Esophagus mucosa (tissue), 1 donor: ENCODE measurements around the gene LSR. TPM values are rescaled to one million over a fixed set of nuclear protein-coding genes. Genes with fewer than 3 reads are reported as not detected.

ENCODE experiments used
- ATAC-seq: fragments of 200-7000 bp; cut with Tn5 transposase; one replicate; pipeline ENCODE4 v1.9.1; 2020
- total RNA-seq: library from RNA; stranded (reverse); gene quantifications from one replicate; pipeline ENCODE4 v1.2.4, GENCODE V29; 2023
- donor health status: DM: yes; HTN: yes; CAD: no.

Gene LSR, protein sequence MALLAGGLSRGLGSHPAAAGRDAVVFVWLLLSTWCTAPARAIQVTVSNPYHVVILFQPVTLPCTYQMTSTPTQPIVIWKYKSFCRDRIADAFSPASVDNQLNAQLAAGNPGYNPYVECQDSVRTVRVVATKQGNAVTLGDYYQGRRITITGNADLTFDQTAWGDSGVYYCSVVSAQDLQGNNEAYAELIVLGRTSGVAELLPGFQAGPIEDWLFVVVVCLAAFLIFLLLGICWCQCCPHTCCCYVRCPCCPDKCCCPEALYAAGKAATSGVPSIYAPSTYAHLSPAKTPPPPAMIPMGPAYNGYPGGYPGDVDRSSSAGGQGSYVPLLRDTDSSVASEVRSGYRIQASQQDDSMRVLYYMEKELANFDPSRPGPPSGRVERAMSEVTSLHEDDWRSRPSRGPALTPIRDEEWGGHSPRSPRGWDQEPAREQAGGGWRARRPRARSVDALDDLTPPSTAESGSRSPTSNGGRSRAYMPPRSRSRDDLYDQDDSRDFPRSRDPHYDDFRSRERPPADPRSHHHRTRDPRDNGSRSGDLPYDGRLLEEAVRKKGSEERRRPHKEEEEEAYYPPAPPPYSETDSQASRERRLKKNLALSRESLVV
- 66.6 TPM for total RNA-seq

DNA sequence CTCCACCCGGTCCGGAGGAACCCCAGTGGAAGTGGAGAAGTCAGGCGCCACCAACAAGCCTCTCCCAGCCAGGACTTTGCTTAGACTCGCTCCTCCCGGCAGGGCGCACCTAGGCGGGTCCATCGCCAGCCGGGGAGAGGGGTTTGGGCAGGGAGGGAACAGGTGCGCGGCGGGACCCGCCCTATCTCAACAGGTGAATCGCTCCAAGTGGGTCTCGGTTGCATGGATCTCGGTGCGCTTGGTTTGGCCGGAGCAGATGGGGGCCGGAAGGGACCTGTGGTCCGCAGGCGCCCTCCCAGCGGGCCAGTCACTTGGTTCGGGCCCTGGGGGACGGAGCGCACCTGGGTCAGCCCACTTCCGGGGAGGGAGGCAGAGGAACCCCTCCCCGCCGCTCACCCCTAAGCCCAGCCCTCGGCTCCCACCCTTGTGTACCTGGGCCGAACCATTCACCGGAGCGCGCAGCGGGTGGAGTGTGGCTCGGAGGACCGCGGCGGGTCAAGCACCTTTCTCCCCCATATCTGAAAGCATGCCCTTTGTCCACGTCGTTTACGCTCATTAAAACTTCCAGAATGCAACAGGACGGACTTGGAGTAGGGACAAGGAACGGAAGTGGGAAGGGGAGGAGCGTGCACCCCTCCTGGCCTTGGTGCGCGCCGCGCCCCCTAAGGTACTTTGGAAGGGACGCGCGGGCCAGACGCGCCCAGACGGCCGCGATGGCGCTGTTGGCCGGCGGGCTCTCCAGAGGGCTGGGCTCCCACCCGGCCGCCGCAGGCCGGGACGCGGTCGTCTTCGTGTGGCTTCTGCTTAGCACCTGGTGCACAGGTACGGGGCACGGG lies at the start of gene LSR:
Gene LSR (plus strand): TSS at position 693 of the 836 bp plus-strand sequence. CDS start 21 bp downstream, at position 714.
- peak; percentile 96 for ATAC-seq

DNA sequence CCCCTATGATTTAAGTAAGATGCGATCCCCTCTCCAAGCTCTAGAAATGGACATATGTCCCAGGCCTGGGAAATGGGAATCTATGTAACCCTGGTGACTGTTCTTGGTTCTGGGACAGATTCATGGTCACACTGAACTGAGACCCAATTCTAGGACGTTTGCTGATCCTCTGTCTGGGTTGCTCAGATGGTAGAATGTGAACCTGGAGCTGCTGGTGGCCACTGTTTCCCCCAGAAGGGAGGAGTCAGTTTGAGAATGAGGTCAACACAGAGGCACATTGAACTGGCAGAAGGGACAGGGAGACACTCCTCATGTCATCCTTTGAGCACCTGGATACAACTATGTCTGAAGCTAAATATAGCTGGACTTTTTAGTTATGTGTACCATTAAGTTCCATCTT lies 49.3 kb upstream of the LSR start:
- no peak for ATAC-seq

DNA sequence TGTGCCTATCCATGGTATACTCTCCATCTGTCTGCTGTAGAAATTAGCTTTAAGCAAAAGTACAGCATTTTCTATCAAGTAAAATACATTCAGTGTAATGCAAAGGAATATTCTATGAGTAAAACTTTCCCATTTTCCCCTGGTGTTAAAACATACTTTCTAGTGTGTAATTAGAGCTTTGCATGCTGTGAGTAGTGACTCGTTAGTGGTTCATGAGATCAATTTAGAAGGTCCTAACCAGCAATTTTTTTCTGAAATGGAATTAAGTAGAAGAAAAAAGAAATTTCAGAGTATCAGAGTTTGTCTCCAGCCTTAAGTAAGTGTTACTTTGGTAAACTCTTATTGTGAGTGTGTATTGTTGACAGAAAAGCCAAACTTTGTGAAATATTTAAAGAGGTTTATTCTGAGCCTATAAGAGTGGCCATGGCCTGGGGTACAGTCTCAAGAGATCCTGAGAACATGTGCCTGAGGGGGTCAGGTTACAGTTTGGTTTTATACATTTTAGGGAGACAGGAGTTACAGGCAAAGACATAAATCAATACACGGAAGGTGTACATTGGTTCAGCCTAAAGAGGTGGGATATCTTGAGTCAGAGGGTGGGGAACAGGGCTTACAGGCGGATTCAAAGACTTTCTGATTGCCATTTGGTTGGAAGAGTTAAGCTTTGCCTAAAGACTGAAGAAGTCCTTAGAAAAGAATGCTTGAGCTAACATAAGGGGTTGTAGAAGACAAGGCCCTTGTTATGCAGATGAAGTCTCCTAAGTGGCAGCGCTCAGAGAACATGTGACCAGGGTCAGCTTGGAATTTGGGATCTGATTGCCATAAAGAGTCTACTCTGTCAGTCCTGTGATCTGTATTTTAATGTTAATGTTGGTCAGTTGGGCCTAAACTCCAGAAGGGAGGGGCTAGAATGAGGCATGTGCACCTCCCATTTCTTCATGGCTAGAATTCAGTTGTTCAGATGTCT lies 45.8 kb upstream of the LSR start:
- no peak for ATAC-seq

DNA sequence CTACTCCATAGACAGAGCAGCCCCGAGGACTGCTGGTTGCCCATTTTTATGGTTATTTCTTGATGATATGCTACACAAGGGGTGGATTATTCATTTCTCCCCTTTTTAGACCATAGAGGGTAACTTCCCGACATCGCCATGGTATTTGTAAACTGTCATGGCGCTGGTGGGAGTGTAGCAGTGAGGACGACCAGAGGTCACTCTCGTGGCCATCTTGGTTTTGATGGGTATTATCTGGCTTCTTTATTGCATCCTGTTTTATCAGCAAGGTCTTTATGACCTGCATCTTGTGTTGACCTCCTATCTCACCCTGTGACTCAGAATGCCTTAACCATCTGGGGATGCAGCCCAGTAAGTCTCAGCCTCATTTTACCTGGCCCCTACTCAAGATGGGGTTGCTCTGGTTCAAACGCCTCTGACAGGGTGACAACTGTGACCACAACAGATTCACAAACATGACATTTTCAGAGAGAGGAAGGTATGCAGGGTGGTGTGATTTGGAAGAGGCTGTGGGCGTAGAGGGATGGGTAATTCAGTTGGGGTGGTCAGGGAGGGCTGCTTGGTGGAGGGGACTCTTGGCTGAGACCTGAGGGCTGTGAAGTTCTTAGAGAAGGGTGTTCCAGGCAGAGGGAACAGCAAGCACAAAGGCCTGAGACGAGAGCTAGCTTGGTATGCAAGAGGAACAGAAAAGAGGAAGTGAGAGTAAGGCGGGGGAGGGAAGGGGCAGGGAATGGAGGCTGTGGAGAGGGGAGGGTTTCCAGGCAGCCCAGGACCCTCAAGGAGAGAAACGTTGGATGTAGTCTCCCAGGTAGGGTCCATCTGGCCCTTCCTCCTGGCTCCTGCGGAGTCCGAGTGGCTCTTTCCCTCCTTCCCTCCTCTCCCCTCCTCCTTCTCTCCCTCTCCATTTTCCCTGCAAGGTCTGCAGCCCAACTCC lies 43.7 kb upstream of the LSR start:
- peak; percentile 57 for ATAC-seq

DNA sequence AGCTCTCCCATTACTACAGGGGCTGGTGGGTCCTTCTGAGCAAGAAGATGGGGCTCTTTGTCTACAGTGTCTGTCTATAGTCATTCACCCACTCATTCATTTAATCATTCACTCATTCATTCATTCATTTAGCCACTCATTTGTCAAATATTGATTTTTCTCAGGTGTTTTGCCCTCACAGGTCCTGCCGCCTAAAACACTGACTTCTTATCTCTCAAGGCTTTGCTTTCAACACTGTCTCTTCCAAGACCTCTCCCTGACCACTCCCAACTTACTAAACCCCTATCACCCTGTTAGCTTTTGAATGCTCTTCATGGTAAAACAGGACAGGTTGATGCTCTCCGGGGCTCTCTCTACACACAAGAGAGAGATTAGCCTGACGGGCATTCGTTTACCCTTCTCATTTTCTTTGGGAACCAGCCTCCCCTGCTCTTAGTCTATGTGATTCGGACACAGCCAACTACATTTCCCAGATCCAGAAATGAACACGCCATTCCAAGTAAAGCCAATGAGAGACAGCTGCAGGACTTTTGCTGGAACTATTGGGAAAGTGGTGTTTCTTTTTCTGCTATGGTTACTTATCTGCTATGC lies 43.0 kb upstream of the LSR start:
- ATAC-seq = no peak

DNA sequence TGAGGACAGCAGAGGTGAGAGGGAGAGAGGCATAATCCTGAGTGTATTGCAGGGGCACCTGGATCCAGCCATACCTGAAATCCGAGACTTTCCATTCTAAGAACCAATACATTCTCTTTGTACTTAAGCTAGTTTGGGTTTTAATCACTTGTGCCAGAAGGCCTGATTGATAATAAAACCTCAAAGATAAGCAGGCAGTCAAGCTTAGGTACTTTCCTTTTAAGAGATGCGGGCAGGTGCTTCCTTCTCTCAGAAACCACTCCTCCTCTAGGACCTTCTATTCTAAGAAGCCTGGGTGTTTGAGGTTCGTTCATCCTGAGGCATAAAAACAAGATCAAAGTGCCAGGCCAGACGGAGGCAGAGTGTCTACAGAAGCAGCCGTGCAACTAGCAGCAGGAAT lies 42.4 kb upstream of the LSR start:
- ATAC-seq = no peak

DNA sequence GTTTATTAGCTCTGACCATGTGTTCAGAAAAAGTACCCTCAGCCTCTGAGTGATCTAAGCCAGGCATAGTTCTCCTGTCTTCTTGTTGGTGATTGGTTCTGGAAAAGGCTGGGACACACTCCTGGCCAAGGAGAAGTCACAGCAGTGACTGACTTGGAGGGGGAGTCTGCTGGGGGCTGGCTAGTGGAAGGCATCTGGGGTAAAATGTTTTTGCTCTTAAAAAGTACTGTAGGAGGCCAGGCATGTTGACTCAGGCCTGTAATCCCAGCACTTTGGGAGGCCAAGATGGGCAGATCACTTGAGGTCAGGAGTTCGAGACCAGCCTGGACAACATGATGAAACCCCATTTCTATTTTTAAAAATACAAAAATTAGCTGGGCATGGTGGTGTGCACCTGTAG lies 41.9 kb upstream of the LSR start:
- ATAC-seq = no peak

DNA sequence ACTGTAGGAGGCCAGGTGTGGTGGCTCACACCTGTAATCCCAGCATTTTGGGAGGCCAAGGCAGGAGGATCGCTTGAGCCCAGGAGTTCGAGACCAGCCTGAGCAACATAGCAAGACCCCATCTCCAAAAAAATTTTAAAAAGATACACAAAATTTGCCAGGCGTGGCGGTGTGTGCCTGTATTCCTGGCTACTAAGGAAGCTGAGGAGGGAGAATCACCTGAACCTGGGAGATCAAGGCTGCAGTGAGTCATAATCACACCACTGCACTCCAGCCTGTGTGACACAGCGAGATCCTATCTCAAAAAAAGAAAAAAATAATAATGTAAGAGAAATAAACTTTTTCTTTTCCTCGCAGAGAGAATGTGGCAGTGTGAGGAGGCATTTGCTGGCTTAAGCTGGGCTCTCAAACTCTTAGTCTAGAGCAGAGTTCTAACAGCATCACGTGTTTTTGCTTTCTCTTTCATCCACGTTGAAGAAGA lies 41.4 kb upstream of the LSR start:
- no peak for ATAC-seq

DNA sequence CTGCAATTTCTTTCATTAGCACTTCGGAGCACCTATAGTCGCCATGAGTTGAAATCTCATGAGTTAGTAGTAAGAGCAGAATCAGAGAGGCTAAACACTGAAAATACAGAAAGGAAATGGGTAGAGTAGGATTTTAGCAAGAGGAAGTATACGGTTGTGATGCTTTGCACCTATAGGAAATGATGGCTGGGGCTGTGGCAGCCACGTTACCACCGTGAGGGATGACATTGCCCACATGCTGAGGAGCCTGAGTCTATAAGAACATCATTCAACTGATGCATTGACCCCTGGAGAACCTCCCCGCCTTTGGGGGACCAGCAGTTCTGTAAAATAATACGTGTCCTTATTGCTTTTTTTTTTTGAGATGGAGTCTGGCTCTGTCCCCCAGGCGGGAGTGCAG lies 40.7 kb upstream of the LSR start:
- no peak for ATAC-seq

DNA sequence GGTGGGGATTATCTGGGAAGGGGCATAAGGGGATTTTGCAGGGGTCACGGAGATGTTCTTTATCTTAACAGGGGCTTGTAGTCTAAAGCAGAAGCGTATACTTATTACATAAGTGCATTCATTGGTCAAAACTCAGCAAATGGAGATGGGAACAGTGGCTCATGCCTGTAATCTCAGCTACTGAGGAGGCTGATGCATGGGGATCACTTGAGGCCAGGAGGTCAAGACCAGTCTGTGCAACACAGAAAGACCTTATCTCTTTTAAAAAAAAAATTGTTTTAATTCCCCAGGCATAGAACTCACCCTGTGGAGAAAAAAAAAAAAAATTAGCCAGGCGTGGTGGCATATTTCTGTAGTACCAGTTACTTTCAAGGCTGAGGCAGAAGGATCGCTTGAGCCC lies 39.2 kb upstream of the LSR start:
- no peak for ATAC-seq

DNA sequence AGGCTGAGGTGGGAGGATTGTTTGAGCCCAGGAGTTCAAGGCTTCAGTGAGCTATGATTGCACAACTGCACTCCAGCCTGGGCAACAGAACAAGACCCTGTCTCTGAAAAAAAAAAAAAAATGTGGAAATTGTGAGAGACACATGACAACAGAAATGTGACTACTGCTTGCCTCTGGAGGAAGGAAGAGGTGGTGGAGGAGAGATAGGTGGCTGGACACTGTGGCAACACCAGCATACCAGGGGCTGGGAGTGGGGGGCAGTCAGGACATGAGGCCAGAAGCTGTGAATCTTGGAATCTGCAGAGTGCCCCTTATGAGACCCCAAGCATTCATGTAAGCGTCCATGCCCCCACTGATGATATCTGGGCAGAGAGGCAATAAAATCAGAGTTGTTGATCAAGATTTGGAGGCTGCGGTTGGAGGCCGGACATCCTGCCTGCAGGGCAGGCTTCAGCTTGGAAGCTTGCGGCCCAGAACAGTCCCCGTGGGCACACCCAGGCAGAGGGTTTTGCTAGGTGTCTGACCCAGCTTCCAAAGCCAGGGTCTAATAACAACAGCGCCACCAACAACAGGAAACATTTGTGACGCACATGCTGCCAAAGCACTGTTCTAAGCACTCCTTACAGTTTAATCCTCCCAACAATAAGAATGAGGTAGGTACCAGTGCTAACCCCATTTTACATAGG lies 37.1 kb upstream of the LSR start:
- ATAC-seq = peak; percentile 37

DNA sequence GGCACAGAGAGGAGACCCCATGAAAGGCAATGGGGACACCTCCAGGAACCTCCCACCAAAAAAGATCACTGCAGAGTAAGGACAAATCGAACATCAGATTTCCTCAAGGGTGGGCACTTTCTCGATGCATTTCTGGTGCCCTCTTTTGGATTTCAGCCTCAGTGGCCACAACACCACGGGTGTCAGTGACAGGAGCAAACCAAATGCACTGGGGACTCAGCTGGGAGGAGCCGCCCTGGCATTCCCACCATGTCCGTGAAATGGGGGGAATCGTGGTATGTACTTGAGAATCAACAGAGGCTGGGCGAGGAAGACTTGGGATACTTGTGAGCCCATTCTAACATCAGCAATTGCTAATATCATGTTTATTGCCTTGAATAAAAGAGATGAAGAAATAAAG lies 36.6 kb upstream of the LSR start:
- no peak for ATAC-seq

DNA sequence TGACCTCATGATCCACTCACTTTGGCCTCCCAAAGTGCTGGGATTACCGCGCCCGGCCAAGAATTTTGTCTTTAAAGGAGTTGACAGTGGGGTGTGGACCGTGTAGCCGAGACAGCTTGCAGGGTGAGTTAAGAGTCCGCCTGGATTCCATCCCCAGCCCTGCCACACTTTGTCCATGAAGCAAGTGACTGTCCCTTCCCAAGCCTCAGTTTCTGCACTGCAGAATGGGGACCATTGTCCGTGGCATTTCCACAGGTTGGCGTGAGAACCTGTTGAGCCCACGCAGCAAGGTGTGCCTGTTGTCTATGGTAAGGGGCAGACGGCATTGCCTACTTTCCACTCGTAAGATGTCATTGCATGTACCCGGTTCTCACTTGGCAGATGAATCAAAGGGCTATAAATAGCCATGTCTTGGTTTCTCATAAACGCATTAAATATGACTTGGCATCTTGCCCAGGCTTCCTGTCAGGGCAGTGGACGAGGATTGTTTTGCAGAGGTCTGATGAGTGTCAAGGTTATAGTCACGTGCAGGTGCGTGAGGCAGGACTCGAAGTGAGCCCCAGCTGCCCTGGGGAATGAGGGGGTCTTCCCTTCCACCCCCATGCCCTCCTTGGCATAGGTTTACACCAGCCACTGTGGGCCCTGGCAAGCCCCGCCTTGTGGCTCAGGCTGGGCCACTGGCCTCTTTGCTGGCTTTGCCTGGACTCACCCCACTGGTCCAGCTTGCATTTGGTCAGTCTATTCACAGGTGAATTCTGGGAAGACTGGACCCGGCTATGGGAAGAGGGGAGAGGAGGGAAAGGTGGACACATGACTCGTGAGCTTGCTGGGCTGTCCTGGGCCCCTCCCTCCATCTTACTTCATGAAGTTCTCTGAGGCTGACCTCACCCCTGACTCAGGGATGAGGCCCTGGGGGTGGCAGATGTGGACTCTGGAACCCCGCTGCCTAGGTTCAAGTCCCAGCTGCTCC lies 34.9 kb upstream of the LSR start:
- peak; percentile 78 for ATAC-seq

DNA sequence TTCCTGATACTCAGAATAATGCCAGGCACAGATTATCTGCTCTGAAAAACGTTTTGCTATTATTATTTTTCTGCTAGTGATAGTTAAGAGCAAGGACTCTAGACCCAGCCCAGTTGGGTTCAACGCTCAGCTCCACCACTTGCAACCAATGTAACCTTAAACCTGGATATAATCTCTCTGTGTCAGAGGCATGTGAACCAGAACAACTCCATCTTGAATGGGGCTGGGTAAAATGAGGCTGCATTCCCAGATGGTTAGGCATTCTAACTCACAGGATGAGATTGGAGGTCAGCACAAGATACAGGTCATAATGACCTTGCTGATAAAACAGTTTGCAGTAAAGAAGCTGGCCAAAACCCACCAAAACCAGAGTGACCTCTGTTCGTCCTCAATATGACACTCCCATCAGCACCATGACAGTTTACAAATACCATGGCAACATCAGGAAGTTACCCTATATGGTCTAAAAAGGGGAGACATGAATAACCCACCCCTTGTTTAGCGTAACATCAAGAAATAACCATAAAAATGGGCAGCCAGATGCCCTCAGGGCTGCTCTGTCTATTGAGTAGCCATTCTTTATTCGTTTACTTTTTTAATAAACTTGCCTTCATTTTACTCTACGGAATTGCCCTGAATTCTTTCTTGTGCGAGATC lies 33.9 kb upstream of the LSR start:
- no peak for ATAC-seq

DNA sequence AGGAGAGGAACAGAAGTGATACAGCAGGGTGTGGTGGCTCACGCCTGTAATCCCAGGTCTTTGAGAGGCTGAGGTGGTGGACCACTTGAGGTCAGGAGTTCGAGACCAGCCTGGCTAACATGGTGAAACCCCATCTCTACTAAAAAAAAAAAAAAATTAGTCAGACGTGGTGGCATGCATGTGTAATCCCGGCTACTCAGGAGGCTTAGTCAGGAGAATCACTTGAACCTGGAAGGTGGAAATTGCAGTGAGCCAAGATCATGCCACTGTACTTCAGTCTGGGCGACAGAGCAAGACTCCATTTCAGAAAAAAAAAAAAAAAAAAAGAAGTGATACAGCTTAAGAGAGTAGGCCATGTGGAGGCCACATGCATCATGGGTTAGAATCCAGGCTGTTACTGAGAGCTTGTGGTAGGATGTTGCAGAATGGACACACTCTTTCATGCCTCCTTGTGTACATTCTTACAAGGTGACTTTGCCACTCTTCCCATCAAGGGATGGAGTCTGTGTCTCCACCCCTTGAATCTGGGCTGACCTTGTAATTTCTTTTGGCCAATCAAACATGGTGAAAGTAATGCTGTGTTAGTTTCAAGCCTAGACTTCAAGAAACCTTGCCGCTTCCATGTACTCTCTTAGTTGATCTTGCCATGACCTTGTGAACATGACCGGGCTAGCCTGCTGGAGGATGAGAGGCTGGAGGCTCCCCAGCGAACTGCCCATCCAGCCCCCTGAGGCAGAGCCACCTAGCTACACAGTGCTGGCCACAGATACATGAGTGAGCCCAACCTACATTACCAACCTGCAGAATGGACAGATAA lies 32.6 kb upstream of the LSR start:
- no peak for ATAC-seq

DNA sequence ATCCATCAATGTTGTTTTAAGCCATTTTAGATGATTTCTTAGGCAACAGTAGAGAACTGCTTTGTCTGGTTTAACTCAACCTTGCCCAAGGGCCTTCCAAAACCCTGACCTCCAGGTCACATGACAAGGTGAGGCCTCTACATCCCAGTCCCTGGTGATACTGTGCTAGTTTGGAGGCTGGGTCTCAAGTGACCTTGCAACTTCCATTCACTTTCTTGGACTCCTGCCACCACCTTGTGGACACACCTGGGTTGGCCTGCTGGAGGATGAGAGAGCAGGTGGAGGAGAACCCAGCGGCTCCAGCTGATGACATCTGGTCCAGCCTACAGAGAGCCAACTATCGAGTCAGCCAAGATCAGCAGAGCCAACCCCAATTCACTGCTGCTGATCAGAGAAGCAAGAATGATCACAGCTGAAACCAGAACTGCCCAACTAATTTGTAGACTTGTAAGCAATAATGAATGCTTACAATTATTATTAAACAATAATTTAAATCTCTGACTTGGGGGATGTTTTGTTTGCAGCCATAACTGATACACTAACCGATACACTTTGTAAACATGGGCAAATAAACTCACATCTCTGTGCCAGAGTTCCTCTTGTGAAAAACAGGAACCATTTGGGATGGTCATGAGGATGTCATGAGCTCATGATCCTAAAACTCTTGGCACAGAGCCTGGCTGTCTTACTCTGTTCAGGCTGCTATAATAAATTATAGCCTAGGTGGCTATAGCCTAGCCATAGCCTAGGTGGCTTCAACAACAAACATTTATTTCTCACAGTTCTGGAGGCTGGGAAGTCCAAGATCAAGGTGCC lies 31.8 kb upstream of the LSR start:
- no peak for ATAC-seq
